Measurements from ENCODE around the gene A1CF.
"Not testable (repeated sequence)": the region's sequence is repeated elsewhere in the genome, so short reads cannot be mapped to it uniquely, and the experiment has no call there.

The A1CF gene

GRCh38 chr10:50787962-50788361 lies 97.5 kb downstream of the A1CF start:
- DNase-seq, result not testable (repeated sequence)

DNA sequence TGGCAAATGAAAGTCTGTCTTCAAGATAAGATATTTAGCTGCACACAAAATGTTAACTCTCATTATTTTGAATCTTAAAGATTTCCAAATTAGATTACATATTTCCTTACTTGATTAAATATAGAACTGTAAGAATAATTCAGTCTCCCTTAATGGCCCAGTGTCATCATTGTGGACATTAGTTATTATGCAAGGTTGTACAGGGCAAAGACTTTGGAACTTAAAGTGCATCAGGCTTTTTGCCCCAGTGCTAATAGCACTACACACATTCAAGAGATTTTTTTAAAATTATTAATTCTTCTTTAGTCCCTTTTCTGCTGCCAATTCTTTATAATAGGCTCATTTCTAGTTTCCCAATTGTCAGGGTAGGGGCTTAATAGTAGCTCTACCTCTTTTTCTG lies 103.4 kb downstream of the A1CF start:
- DNase-seq, result not testable (repeated sequence)

- not testable (repeated sequence) for DNase-seq
Observed at GRCh38 chr10:50780036-50780435, 105.4 kb downstream of the A1CF start.

GRCh38 chr10:50774868-50775267 lies 110.6 kb downstream of the A1CF start:
- DNase-seq, result not testable (repeated sequence)

DNA sequence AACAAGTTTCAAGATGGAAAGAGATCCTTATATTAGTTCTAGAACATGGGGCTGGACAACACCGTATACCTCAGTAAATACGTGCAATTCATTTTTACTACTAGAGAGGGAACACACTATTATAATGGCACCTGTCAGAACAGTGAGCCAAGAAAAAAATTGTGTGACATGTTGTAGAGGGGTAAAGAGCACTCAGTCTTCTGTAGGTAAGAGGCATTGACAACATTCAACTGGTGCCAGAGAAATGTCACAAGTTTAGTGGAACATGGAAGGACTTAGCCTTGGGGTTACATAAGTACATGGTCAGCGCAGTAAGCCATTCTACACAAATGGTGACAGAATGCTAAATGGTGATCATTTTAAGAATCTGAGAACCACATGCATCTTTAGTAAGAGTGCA lies 113.4 kb downstream of the A1CF start:
- not testable (repeated sequence) for DNase-seq

- DNase-seq, result not testable (repeated sequence)
Observed at GRCh38 chr10:50766774-50767513, 118.5 kb downstream of the A1CF start.

Measured in NCI-H187 (cell line).